RPMI8226 (cell line): ENCODE data around the gene FANCI.
A peak's percentile ranks its signal among the peaks of the same experiment; 100 is the strongest.

Source experiments
- DNase-seq: peaks from one replicate; pipeline ENCODE4 v3.0.0-alpha.2; 2015

Gene FANCI

GRCh38 chr15:89243691-89244573 lies at the start of gene FANCI:
Gene FANCI (plus strand): TSS chr15:89243979. CDS start chr15:89247648, 3,669 bp downstream.
- DNase-seq: peak; percentile 99

GRCh38 chr15:89194608-89195007 lies 49.2 kb upstream of the FANCI start:
- no peak for DNase-seq

- no peak for DNase-seq
Observed at GRCh38 chr15:89195836-89196235, 47.9 kb upstream of the FANCI start.

GRCh38 chr15:89196241-89196640 lies 47.5 kb upstream of the FANCI start:
- no peak for DNase-seq

GRCh38 chr15:89196994-89197393 lies 46.8 kb upstream of the FANCI start:
- DNase-seq: peak; percentile 25

GRCh38 chr15:89197503-89197971 lies 46.2 kb upstream of the FANCI start:
- DNase-seq: no peak

GRCh38 chr15:89198196-89198595 lies 45.6 kb upstream of the FANCI start:
- no peak for DNase-seq

- no peak for DNase-seq
Observed at GRCh38 chr15:89198934-89199333, 44.8 kb upstream of the FANCI start.

- DNase-seq: no peak
Observed at GRCh38 chr15:89199746-89200145, 44.0 kb upstream of the FANCI start.

- DNase-seq: no peak
Observed at GRCh38 chr15:89200182-89200581, 43.6 kb upstream of the FANCI start.

GRCh38 chr15:89201465-89202005 lies 42.2 kb upstream of the FANCI start:
- no peak for DNase-seq

GRCh38 chr15:89203705-89204273 lies 40.0 kb upstream of the FANCI start:
- no peak for DNase-seq

- DNase-seq: no peak
Observed at GRCh38 chr15:89205991-89206585, 37.7 kb upstream of the FANCI start.

- peak; percentile 77 for DNase-seq
Observed at GRCh38 chr15:89206908-89207331, 36.9 kb upstream of the FANCI start.

GRCh38 chr15:89208256-89208655 lies 35.5 kb upstream of the FANCI start:
- DNase-seq: no peak

GRCh38 chr15:89209057-89209456 lies 34.7 kb upstream of the FANCI start:
- no peak for DNase-seq

- no peak for DNase-seq
Observed at GRCh38 chr15:89211678-89212170, 32.1 kb upstream of the FANCI start.

GRCh38 chr15:89215627-89216026 lies 28.2 kb upstream of the FANCI start:
- no peak for DNase-seq

- no peak for DNase-seq
Observed at GRCh38 chr15:89217031-89217430, 26.7 kb upstream of the FANCI start.

GRCh38 chr15:89217686-89218376 lies 25.9 kb upstream of the FANCI start:
- no peak for DNase-seq

GRCh38 chr15:89218531-89218930 lies 25.2 kb upstream of the FANCI start:
- DNase-seq: no peak

GRCh38 chr15:89221543-89221942 lies 22.2 kb upstream of the FANCI start, which contains the start of gene RLBP1:
Gene RLBP1 (minus strand): TSS chr15:89221579. CDS start chr15:89218975, 2,604 bp downstream.
- no peak for DNase-seq

- DNase-seq: no peak
Observed at GRCh38 chr15:89225588-89225987, 18.2 kb upstream of the FANCI start.
